ENCODE measurements around the gene ZNF738.

The ZNF738 gene

DNA sequence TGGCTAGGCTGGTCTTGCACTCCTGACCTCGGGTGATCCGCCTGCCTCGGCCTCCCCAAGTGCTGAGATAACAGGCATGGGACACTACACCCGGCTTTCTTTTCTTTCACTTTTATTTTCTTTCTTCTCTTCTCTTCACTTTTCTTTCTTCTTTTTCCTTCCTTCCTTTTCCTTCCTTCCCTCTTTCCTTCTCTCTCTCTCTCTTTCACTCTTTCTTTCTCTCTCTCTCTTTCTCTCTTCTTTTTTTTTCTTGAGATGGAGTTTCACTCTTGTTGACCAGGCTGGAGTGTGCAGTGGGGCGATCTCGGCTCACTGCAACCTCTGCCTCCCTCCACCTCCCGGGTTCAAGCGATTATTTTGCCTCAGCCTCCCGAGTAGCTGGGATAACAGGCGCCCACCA, 37.3 kb downstream of the ZNF738 start:
- H2AK5ac ChIP-seq (ENCODE audit: low read depth, low read length) = no peak overlapping the region
- H3K9ac ChIP-seq (ENCODE audit: low read depth, low read length, poor library complexity) = no peak overlapping the region
- no peak overlapping the region for H2BK15ac ChIP-seq (ENCODE audit: low read length)
- H3K14ac ChIP-seq (ENCODE audit: low read length) = no peak overlapping the region
- no peak overlapping the region for H3K4me2 ChIP-seq (ENCODE audit: insufficient read depth, low read length, poor library complexity, severe bottlenecking)
- DNase-seq (ENCODE audit: low spot score) = no peak
- peak overlapping the region; percentile 49 for H2AFZ ChIP-seq (ENCODE audit: low read length)
- no peak overlapping the region for H3K23ac ChIP-seq (ENCODE audit: low read depth, low read length, poor library complexity)
- no peak overlapping the region for H4K91ac ChIP-seq (ENCODE audit: low read depth, low read length, poor library complexity)
- H3K27me3 ChIP-seq (ENCODE audit: control insufficient read depth in 3 of 3, insufficient read depth in 3 of 3, low read depth in 1 of 3, low read length in 3 of 3) = no peaks in the 10 kb centered on the region
- no peak overlapping the region for H2BK5ac ChIP-seq (ENCODE audit: low read length)
- H3K27ac ChIP-seq (replicated peaks; ENCODE audit: low read length) = no peak overlapping the region
- H3K4me1 ChIP-seq (ENCODE audit: control insufficient read depth in 2 of 2, insufficient read depth in 1 of 2, low read depth in 1 of 2, low read length in 2 of 2) = no peaks in the 10 kb centered on the region
- no peak overlapping the region for H3K4ac ChIP-seq (ENCODE audit: low read length)
- no peak overlapping the region for H3K4me3 ChIP-seq (ENCODE audit: low read length in 2 of 2)
- H3K79me1 ChIP-seq (ENCODE audit: low read depth, low read length) = no peaks in the 10 kb centered on the region
- peaks cover 4 to 43% of the 10 kb centered on the region in 2 donors for H3K9me3 ChIP-seq (replicated peaks in 1 of 2; ENCODE audit: control insufficient read depth in 2 of 2, insufficient read depth in 1 of 2, low read depth in 1 of 2, low read length in 2 of 2)
- no peak overlapping the region for H2BK120ac ChIP-seq (ENCODE audit: low read depth, low read length)
- no CpG with 5 or more reads among the region's 10 CpGs for WGBS, 2 donors (ENCODE audit: extremely low coverage in 2 of 2, insufficient read length in 2 of 2, insufficient replicate concordance in 1 of 2)
- no peak overlapping the region for H4K8ac ChIP-seq (ENCODE audit: low read depth, low read length)
- H2BK12ac ChIP-seq (ENCODE audit: low read length) = no peak overlapping the region
- H3K18ac ChIP-seq (ENCODE audit: low read length) = no peak overlapping the region
- peaks cover 0 to 30% of the 10 kb centered on the region in 2 donors for H3K36me3 ChIP-seq (replicated peaks in 1 of 2; ENCODE audit: control insufficient read depth in 2 of 2, insufficient read depth in 2 of 2, low read length in 2 of 2)

DNA sequence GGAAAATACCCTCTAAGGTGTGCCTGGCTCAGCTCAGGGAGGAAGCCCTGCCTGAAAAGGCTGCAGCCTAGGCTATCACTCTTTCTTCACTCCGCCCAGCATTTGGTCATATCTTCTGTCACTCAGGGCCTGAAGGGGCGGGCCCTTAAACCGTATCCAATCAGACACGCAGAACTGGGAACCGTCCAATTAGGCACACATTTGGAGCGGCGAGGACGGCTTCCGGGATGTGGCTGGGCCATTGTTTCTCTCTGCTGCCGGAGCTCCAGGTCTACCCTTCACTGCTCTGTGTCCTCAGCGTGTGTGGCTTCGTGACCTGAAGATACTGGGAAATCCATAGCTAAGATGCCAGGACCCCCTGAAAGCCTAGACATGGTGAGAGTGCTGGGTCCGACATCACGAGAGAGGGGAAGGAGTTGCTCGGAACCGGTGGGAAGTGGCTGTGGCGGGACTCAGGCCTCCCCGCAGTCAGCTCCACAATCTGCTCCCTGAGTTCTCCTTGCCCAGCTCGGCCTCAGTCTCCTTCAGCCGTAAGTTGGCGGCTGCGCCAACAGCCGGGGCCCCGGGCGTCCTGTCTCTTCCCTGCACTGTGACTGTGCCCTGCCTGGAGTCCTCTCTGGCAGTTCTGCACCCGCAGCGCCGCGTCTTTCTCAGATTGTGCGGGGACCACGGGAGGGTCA, 38.2 kb downstream of the ZNF738 start, which contains the start of gene ZNF493:
TSS of gene ZNF493 (plus strand) at position 241 of the 680 bp plus-strand sequence. CDS start at position 346, 105 bp downstream.
- no peaks in the 10 kb centered on the region for H3K27me3 ChIP-seq (ENCODE audit: control insufficient read depth in 3 of 3, insufficient read depth in 3 of 3, low read depth in 1 of 3, low read length in 3 of 3)
- H2BK15ac ChIP-seq (ENCODE audit: low read length) = no peak within 1 kb of the TSS
- H2AFZ ChIP-seq (ENCODE audit: low read length) = peak within 1 kb of the TSS; percentile 96
- no peak within 1 kb of the TSS for H4K91ac ChIP-seq (ENCODE audit: low read depth, low read length, poor library complexity)
- H4K8ac ChIP-seq (ENCODE audit: low read depth, low read length) = no peak within 1 kb of the TSS
- no peak within 1 kb of the TSS for H2BK5ac ChIP-seq (ENCODE audit: low read length)
- peak within 1 kb of the TSS; percentile 91 to 96 for H3K4me3 ChIP-seq (ENCODE audit: low read length in 2 of 2)
- peak; percentile 91 for DNase-seq (ENCODE audit: low spot score)
- H3K4me2 ChIP-seq (ENCODE audit: insufficient read depth, low read length, poor library complexity, severe bottlenecking) = peak within 1 kb of the TSS; percentile 43
- no peak within 1 kb of the TSS for H2BK120ac ChIP-seq (ENCODE audit: low read depth, low read length)
- H3K9ac ChIP-seq (ENCODE audit: low read depth, low read length, poor library complexity) = peak within 1 kb of the TSS; percentile 75
- peaks cover 4 to 38% of the 10 kb centered on the region in 2 donors for H3K9me3 ChIP-seq (replicated peaks in 1 of 2; ENCODE audit: control insufficient read depth in 2 of 2, insufficient read depth in 1 of 2, low read depth in 1 of 2, low read length in 2 of 2)
- WGBS, 2 donors (ENCODE audit: extremely low coverage in 2 of 2, insufficient read length in 2 of 2, insufficient replicate concordance in 1 of 2) = no CpG with 5 or more reads among the region's 31 CpGs
- peak within 1 kb of the TSS; percentile 61 for H2AK5ac ChIP-seq (ENCODE audit: low read depth, low read length)
- H3K36me3 ChIP-seq (replicated peaks in 1 of 2; ENCODE audit: control insufficient read depth in 2 of 2, insufficient read depth in 2 of 2, low read length in 2 of 2) = peaks cover 0 to 33% of the 10 kb centered on the region in 2 donors
- no peak within 1 kb of the TSS for H3K14ac ChIP-seq (ENCODE audit: low read length)
- peak within 1 kb of the TSS; percentile 76 for H3K18ac ChIP-seq (ENCODE audit: low read length)
- no peak within 1 kb of the TSS for H3K4ac ChIP-seq (ENCODE audit: low read length)
- no peaks in the 10 kb centered on the region for H3K79me1 ChIP-seq (ENCODE audit: low read depth, low read length)
- H3K27ac ChIP-seq (replicated peaks; ENCODE audit: low read length) = peak within 1 kb of the TSS; percentile 62
- H3K4me1 ChIP-seq (ENCODE audit: control insufficient read depth in 2 of 2, insufficient read depth in 1 of 2, low read depth in 1 of 2, low read length in 2 of 2) = no peaks in the 10 kb centered on the region
- no peak within 1 kb of the TSS for H2BK12ac ChIP-seq (ENCODE audit: low read length)
- no peak within 1 kb of the TSS for H3K23ac ChIP-seq (ENCODE audit: low read depth, low read length, poor library complexity)

DNA sequence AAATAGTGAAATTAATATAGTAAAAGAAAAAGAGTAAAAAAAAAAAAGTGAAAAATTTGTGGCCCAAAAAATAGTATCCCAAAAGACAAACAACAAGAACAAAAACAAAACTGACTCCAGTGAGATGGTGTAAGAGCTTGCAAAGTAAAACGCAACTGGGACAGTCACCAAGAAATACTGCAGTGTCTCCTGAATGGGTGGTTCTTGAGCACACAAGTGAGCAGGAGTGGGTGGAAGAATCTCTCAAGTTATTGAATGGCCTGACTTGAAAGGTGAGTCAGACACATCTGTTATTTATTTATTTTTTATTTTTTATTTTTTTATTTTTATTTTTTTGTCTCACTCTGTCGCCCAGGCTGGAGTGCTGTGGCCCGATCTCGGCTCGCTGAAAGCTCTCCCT, 40.1 kb downstream of the ZNF738 start:
- Histone ChIP-seq H3K79me1 (ENCODE audit: low read depth, low read length) (no peaks in the 10 kb centered on the region), H2AFZ (ENCODE audit: low read length) (no peak overlapping the region), H2BK120ac (ENCODE audit: low read depth, low read length) (no peak overlapping the region), H2BK15ac (ENCODE audit: low read length) (no peak overlapping the region), H3K4me2 (ENCODE audit: insufficient read depth, low read length, poor library complexity, severe bottlenecking) (no peak overlapping the region), H3K27ac (replicated peaks; ENCODE audit: low read length) (no peak overlapping the region), H3K23ac (ENCODE audit: low read depth, low read length, poor library complexity) (no peak overlapping the region), H3K9me3 (replicated peaks in 1 of 2; ENCODE audit: control insufficient read depth in 2 of 2, insufficient read depth in 1 of 2, low read depth in 1 of 2, low read length in 2 of 2) (peaks cover 2 to 50% of the 10 kb centered on the region in 2 donors), H2BK12ac (ENCODE audit: low read length) (no peak overlapping the region), H3K4me1 (ENCODE audit: control insufficient read depth in 2 of 2, insufficient read depth in 1 of 2, low read depth in 1 of 2, low read length in 2 of 2) (no peaks in the 10 kb centered on the region), H3K4me3 (ENCODE audit: low read length in 2 of 2) (no peak overlapping the region), H4K8ac (ENCODE audit: low read depth, low read length) (no peak overlapping the region), H3K4ac (ENCODE audit: low read length) (no peak overlapping the region), H3K9ac (ENCODE audit: low read depth, low read length, poor library complexity) (no peak overlapping the region), H3K27me3 (ENCODE audit: control insufficient read depth in 3 of 3, insufficient read depth in 3 of 3, low read depth in 1 of 3, low read length in 3 of 3) (no peaks in the 10 kb centered on the region), H3K36me3 (replicated peaks in 1 of 2; ENCODE audit: control insufficient read depth in 2 of 2, insufficient read depth in 2 of 2, low read length in 2 of 2) (peaks cover 0 to 52% of the 10 kb centered on the region in 2 donors), H3K18ac (ENCODE audit: low read length) (no peak overlapping the region), H2AK5ac (ENCODE audit: low read depth, low read length) (no peak overlapping the region), H3K14ac (ENCODE audit: low read length) (no peak overlapping the region), H2BK5ac (ENCODE audit: low read length) (no peak overlapping the region), H4K91ac (ENCODE audit: low read depth, low read length, poor library complexity) (no peak overlapping the region)
- no peak for DNase-seq (ENCODE audit: low spot score)
- no CpG with 5 or more reads among the region's 5 CpGs for WGBS, 2 donors (ENCODE audit: extremely low coverage in 2 of 2, insufficient read length in 2 of 2, insufficient replicate concordance in 1 of 2)

DNA sequence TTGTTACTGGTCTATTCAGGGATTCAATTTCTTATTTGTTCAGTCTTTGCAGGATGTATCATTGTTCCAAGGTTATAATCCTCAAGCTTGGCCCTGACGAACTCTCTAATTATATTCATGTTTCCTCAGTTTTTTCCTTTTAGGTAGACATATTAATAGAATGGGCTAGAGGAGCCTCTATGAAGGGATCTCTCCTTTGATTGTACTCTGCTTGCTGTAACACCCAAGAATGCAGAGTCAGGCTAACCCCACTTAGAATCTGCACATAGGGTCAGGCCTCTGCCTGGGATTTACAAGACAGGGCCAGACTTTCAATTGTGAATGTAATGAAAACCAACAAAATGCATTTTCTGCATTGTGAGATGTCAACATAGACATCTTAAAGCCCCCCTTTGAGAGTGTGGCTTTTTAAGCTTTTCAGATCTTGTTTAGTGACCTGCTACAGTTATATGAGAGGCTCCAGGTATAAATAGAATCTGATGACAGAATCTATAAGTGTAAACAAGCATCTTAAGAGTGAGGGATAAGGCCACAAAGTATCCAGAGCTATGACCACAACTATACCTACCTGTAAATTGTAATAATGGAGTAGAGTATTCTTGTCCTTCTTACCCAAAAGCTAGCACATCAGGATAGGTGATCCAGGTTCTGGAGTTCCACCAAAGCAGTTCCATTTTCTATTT, 43.6 kb downstream of the ZNF738 start:
- Histone ChIP-seq H3K4ac (ENCODE audit: low read length) (no peak overlapping the region), H3K27ac (replicated peaks; ENCODE audit: low read length) (no peak overlapping the region), H3K4me3 (ENCODE audit: low read length in 2 of 2) (no peak overlapping the region), H3K14ac (ENCODE audit: low read length) (no peak overlapping the region), H3K79me1 (ENCODE audit: low read depth, low read length) (no peaks in the 10 kb centered on the region), H3K18ac (ENCODE audit: low read length) (no peak overlapping the region), H4K91ac (ENCODE audit: low read depth, low read length, poor library complexity) (no peak overlapping the region), H3K23ac (ENCODE audit: low read depth, low read length, poor library complexity) (no peak overlapping the region), H3K9me3 (replicated peaks in 1 of 2; ENCODE audit: control insufficient read depth in 2 of 2, insufficient read depth in 1 of 2, low read depth in 1 of 2, low read length in 2 of 2) (peaks cover 0 to 80% of the 10 kb centered on the region in 2 donors), H3K27me3 (ENCODE audit: control insufficient read depth in 3 of 3, insufficient read depth in 3 of 3, low read depth in 1 of 3, low read length in 3 of 3) (no peaks in the 10 kb centered on the region), H2BK5ac (ENCODE audit: low read length) (no peak overlapping the region), H4K8ac (ENCODE audit: low read depth, low read length) (no peak overlapping the region), H3K4me2 (ENCODE audit: insufficient read depth, low read length, poor library complexity, severe bottlenecking) (no peak overlapping the region), H2AFZ (ENCODE audit: low read length) (no peak overlapping the region), H3K9ac (ENCODE audit: low read depth, low read length, poor library complexity) (no peak overlapping the region), H3K4me1 (ENCODE audit: control insufficient read depth in 2 of 2, insufficient read depth in 1 of 2, low read depth in 1 of 2, low read length in 2 of 2) (no peaks in the 10 kb centered on the region), H2BK15ac (ENCODE audit: low read length) (no peak overlapping the region), H2BK12ac (ENCODE audit: low read length) (no peak overlapping the region), H2BK120ac (ENCODE audit: low read depth, low read length) (no peak overlapping the region), H3K36me3 (replicated peaks in 1 of 2; ENCODE audit: control insufficient read depth in 2 of 2, insufficient read depth in 2 of 2, low read length in 2 of 2) (peaks cover 0 to 88% of the 10 kb centered on the region in 2 donors), H2AK5ac (ENCODE audit: low read depth, low read length) (no peak overlapping the region)
- no CpG with 5 or more reads among the region's 1 CpG for WGBS, 2 donors (ENCODE audit: extremely low coverage in 2 of 2, insufficient read length in 2 of 2, insufficient replicate concordance in 1 of 2)
- DNase-seq (ENCODE audit: low spot score) = no peak
